ENCODE measurements around the gene CEP95.

DNA sequence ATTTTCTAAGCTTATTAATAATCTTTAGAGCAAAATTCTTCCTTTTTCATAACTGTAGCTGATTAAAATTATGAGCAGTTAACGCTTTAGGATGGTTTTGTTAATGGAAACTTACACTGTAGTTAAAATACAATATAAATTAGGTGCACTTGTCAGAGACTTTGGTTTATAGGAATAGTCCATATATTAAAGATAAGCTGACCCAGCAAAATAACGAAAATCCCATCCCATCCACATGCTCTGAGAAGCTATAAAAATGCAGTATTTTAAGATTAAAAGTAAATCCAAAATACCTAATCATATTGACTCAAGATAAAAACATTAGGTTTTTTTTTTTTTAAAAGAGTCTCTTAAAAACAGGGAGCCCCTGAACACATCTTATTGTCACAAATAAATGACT lies 38.0 kb downstream of the CEP95 start:
- TF ChIP-seq, protein P1, sequence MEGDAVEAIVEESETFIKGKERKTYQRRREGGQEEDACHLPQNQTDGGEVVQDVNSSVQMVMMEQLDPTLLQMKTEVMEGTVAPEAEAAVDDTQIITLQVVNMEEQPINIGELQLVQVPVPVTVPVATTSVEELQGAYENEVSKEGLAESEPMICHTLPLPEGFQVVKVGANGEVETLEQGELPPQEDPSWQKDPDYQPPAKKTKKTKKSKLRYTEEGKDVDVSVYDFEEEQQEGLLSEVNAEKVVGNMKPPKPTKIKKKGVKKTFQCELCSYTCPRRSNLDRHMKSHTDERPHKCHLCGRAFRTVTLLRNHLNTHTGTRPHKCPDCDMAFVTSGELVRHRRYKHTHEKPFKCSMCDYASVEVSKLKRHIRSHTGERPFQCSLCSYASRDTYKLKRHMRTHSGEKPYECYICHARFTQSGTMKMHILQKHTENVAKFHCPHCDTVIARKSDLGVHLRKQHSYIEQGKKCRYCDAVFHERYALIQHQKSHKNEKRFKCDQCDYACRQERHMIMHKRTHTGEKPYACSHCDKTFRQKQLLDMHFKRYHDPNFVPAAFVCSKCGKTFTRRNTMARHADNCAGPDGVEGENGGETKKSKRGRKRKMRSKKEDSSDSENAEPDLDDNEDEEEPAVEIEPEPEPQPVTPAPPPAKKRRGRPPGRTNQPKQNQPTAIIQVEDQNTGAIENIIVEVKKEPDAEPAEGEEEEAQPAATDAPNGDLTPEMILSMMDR (conservative IDR thresholded peaks at IDR 0.05 in 1 of 2, IDR thresholded peaks at IDR 0.05 in 1 of 2; ENCODE audit: low read depth in 1 of 2, low read length in 2 of 2), result no peak
- no peak for TF ChIP-seq EZH2 (IDR thresholded peaks at IDR 0.05; ENCODE audit: low read length, missing control alignments)
